Measurements from ENCODE around the gene ARFGAP1.

Gene ARFGAP1

GRCh38 chr20:63272105-63273058 lies at the start of gene ARFGAP1:
TSS of gene ARFGAP1 (plus strand) at chr20:63272813. CDS start at chr20:63275581, 2,768 bp downstream.
- peak; percentile 96 for DNase-seq

GRCh38 chr20:63223121-63223825 lies 49.3 kb upstream of the ARFGAP1 start:
- DNase-seq = no peak

- DNase-seq = no peak
Observed at GRCh38 chr20:63223826-63224207, 48.8 kb upstream of the ARFGAP1 start.

- DNase-seq = no peak
Observed at GRCh38 chr20:63224412-63225081, 48.1 kb upstream of the ARFGAP1 start.

GRCh38 chr20:63225082-63225454 lies 47.5 kb upstream of the ARFGAP1 start:
- DNase-seq = no peak

- no peak for DNase-seq
Observed at GRCh38 chr20:63226042-63226943, 46.3 kb upstream of the ARFGAP1 start.

- DNase-seq = no peak
Observed at GRCh38 chr20:63227260-63227659, 45.4 kb upstream of the ARFGAP1 start.

GRCh38 chr20:63228806-63229205 lies 43.8 kb upstream of the ARFGAP1 start:
- no peak for DNase-seq

- DNase-seq = peak; percentile 77
Observed at GRCh38 chr20:63230800-63231268, 41.8 kb upstream of the ARFGAP1 start.

GRCh38 chr20:63232235-63233060 lies 40.2 kb upstream of the ARFGAP1 start:
- DNase-seq = no peak

GRCh38 chr20:63233061-63233344 lies 39.6 kb upstream of the ARFGAP1 start:
- DNase-seq = no peak

- DNase-seq = no peak
Observed at GRCh38 chr20:63233924-63234323, 38.7 kb upstream of the ARFGAP1 start.

- DNase-seq = no peak
Observed at GRCh38 chr20:63234693-63235398, 37.8 kb upstream of the ARFGAP1 start.

GRCh38 chr20:63235399-63235983 lies 37.1 kb upstream of the ARFGAP1 start, which contains the start of gene BIRC7:
TSS of gene BIRC7 (plus strand) at chr20:63235905. CDS start at chr20:63236097, 192 bp downstream.
- no peak for DNase-seq

GRCh38 chr20:63236116-63236837 lies 36.3 kb upstream of the ARFGAP1 start:
- DNase-seq = no peak

- DNase-seq = no peak
Observed at GRCh38 chr20:63238031-63238430, 34.6 kb upstream of the ARFGAP1 start.

GRCh38 chr20:63238514-63239125 lies 34.0 kb upstream of the ARFGAP1 start:
- DNase-seq = no peak

- DNase-seq = no peak
Observed at GRCh38 chr20:63239431-63239830, 33.2 kb upstream of the ARFGAP1 start.

GRCh38 chr20:63240004-63240403 lies 32.6 kb upstream of the ARFGAP1 start:
- DNase-seq = no peak

All from right forelimb (tissue), 1 donor.